GM12864 (cell line): Measurements from ENCODE around the gene KCNQ2.

Experiments used
- DNase-seq: peaks from one replicate; pipeline ENCODE4 v3.0.0-alpha.2; 2011; ENCODE audit warnings: low read depth
- H3K4me3 ChIP-seq: 2 replicates; pipeline ENCODE4 v1.5.1; 2011; ENCODE audit warnings: mild to moderate bottlenecking, low read depth, low read length, control low read depth
- TF ChIP-seq, protein P1 (sequence below): IDR thresholded peaks from 2 replicates; pipeline ENCODE4 v1.5.1; 2011; ENCODE audit warnings: low read depth, mild to moderate bottlenecking, moderate library complexity, low read length, control low read depth, inconsistent platforms; ENCODE audit errors: missing control alignments

Gene KCNQ2

DNA sequence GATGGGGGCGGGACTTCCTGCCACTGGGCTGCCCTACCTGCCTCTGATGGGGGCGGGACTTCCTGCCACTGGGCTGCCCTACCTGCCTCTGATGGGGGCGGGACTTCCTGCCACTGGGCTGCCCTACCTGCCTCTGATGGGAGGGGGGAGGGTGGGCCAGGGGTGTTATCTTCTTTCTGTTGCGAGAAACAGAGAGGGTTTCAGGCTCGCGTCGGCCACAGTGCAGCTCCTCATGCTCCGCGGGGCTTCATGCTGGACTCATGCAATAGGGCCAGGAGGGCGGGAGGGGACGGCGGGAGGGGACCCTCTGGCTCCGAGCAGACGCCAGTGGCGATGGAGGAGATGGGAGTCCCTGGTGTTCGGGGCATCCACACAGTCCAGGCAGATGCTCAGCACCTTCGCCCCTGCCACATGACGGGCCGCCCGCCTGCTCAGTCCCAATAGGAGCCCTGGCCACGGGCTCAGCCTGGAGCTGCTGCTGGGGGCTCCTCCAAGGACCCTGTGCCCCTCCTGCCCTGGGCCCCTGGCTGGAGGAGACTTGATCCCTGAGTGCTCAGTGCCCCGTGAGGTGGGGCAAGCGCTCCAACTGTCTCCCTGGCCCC is 62.5 kb downstream of the KCNQ2 start:
- TF ChIP-seq, protein P1, sequence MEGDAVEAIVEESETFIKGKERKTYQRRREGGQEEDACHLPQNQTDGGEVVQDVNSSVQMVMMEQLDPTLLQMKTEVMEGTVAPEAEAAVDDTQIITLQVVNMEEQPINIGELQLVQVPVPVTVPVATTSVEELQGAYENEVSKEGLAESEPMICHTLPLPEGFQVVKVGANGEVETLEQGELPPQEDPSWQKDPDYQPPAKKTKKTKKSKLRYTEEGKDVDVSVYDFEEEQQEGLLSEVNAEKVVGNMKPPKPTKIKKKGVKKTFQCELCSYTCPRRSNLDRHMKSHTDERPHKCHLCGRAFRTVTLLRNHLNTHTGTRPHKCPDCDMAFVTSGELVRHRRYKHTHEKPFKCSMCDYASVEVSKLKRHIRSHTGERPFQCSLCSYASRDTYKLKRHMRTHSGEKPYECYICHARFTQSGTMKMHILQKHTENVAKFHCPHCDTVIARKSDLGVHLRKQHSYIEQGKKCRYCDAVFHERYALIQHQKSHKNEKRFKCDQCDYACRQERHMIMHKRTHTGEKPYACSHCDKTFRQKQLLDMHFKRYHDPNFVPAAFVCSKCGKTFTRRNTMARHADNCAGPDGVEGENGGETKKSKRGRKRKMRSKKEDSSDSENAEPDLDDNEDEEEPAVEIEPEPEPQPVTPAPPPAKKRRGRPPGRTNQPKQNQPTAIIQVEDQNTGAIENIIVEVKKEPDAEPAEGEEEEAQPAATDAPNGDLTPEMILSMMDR, result no peak
- H3K4me3 ChIP-seq, result no peak overlapping the region
- DNase-seq, result no peak

DNA sequence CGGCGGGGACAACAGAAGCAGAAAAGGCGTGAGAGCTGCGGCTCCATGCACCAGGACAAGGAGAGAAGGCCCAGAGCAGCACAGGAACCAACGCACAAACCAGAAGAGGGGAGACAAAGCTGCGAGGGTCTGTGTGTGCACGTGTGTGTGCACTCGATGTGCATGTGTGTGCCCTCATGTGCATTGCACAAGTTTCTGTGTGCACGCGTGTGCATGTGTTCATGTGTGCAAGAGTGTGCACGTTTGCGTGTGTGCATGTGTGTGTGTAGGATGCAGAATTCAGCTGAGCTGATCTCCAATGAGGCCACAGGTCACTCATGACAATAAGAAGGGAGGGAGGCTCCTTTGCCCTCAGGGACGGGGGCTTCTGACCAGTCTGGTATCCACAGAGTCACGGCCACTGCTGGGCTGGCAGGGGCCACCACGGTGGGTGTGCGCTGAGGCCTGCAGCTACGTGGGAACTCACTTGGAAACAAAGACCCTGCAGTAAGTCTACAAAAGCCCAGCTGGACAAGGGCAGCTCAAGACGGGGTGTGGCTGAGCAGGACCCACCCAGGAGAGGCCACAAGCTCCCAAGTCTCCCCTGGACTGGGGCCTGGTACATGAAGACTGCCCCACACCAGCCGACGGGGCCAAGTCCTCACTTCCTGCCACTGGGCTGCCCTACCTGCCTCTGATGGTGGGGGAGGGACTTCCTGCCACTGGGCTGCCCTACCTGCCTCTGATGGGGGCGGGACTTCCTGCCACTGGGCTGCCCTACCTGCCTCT is 63.2 kb downstream of the KCNQ2 start:
- no peak for DNase-seq
- TF ChIP-seq, protein P1, result no peak
- H3K4me3 ChIP-seq, result no peak overlapping the region

DNA sequence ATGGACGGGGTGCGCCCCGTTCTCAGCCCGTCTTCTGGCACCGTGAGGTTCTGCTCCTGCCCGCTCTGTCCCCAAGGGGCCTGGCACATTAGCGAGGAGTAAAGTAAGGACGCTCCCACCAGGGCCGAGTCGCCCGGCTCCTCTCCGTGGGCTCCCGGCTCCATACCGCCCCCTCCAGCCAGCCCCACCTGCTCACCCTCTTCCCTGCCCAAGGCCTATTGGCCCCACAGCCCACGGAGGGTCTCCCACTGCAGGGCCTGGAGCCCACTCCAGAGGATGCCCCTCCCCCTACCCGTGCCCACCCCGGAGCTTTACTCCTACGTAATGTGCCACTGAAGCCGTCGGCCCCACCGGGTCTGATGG is 63.8 kb downstream of the KCNQ2 start:
- H3K4me3 ChIP-seq, result no peak overlapping the region
- no peak for DNase-seq
- TF ChIP-seq, protein P1, result no peak

DNA sequence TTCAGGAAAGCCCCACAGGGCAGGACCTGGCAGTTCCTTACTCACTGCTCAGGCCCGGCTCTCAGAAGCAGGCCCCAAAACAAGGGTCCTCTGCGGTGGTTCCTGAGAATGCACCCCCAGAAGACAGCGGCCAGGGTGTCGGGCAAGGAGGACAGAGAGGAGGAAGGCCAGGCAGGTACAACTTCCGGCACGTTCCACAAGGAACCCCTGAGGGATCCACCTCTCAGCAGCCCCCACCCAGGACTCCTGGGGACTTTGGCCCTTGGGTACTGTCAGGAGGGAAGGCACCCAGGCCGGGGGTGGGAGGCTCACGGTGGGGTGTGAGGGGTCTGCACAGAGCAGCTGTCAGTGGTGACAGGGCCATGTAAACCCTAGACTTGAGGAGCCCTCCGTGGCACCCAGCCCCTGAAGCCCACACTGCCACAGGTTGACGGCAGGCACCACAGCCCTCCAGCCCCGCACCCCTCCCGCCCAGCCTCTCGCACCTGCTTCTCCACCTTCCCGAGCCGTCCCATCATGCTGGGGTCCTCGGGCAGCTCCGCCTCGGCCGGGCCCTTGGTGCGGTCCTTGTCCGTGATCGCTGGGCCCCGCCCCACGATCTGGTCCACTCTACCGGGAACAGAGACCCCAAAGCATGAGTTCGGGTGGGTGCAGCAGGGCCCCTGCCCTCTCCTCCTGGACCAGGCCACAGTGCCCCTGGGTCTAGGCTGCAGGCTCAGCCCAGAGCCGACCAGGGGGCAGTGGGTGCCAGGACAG is 64.3 kb downstream of the KCNQ2 start:
- DNase-seq, result no peak
- TF ChIP-seq, protein P1, result no peak
- no peak overlapping the region for H3K4me3 ChIP-seq

DNA sequence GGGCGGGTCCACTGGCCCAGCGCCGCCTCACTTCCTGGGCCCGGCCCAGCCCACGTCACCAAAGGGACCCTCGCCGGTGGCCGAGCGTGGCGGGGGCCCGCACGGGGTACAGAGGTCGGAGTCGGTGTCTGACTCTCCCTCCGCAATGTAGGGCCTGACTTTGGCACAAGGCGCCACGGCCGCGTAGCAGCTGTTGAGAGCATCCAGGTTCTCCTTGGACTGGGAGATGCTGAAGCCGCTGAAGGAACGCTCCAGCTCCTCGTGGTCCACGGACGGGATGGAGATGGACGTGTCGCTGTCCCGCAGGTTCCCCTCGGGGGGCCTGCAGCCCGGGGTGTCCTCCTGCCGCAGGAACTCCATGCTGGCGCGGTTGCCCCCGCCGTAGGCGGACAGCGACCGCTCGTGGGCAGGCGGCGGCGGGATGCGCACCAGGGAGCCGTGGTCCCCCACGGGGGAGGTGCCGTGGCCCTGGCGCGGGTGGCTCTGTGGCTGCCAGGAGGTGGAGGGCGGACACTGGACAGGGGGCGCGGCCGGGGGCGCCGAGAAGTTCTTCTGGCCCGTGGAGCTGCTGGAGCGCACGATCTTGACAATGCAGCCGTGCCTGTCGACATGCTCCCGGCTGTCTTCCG is 65.7 kb downstream of the KCNQ2 start:
- DNase-seq, result no peak
- no peak overlapping the region for H3K4me3 ChIP-seq
- TF ChIP-seq, protein P1, result no peak

DNA sequence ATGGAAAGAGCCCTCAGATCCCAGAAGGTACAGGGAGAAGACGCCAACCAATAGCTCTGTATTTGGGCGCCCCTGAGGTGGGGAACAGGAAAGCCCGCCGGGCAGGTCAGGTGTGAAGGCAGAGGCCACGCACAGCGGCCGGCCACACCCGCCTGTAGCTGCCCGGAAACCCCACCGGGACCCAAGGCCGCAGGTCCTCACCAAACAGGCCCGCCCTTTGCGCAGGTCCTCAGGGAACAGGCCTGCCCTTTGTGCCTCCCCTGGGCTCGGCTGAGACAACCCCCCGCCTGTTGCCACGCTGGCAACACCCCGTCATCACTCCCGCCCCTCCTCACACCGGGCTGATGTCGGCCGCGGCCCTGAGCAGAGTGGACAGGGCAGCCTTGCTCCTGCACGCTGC is 66.4 kb downstream of the KCNQ2 start:
- H3K4me3 ChIP-seq, result no peak overlapping the region
- DNase-seq, result no peak
- TF ChIP-seq, protein P1, result no peak
